ENCODE data around the gene LRP1B.
"Not testable (repeated sequence)": the region's sequence is repeated elsewhere in the genome, so short reads cannot be mapped to it uniquely, and the experiment has no call there.

LRP1B gene

DNA sequence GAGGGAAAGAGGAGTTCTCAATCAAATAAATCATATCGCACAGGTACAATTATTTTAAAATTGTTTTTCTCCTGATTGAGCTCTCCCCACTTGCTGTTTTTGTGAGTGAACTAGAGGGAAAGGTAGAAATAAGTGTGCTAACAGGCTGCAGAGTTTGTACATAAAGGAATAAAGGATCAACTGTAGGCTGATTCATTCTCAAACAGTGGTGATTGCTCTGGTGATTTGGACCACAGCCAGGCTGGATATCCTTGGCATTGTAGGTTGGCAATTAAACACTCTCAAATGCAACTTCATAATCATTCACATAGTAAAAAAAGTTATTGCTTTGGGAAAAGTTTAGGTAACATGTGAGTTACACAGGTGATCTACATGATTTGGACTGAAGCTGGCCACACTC, 29.8 kb downstream of the LRP1B start:
- DNase-seq (ENCODE audit: low read depth) = no peak

DNA sequence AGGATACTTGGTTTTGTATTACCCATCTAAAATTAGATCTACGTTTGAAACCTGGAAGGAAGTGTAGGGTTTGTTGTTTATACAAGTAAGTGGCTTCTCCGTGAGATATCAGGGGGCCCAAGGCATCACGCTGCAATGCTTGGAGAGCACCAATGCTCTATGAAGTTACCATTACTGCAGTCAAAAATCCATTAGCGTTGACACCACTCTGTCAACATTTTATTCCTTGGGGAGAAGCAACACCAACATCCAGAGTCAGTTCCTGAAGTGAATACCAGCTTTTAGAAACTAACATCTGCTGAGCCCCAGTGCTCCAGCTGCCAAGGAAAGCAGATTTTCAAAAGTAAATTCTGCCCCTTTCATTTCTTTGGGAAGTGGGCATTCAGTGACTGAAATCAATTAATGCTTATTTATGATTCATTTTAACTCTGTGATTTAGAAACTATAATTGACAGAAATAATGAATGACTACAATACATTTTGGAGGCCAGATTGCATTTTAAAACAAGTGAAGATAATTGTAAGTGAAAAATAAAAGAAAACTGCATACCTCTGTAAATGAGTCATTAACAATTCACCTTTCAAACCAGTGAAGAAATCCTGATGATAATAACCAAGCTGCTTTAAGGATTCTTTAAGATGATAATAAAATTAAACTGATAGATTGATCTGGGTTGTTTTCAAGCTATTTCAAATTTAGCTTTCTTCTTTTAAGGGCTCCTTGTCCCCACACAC, 30.5 kb downstream of the LRP1B start:
- DNase-seq (ENCODE audit: low read depth) = no peak

DNA sequence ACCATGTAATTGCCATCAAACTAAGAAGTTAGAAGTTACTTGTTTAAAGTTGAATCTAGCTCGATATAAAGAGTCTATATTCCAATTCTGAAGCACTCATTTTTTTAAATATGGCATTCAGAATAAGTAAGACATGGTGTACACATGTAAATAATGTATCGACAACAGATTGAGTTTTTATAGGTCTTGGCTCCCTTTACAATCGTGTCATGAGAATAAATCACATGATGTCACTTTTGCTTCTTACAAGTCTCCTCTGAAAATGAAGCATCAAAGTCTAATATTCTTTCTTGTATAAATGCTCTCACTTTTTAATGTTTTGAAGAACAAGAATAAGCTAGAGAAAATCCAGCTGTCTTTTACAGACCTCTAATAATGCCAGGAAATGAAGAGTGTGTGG, 33.1 kb downstream of the LRP1B start:
- DNase-seq (ENCODE audit: low read depth) = no peak

DNA sequence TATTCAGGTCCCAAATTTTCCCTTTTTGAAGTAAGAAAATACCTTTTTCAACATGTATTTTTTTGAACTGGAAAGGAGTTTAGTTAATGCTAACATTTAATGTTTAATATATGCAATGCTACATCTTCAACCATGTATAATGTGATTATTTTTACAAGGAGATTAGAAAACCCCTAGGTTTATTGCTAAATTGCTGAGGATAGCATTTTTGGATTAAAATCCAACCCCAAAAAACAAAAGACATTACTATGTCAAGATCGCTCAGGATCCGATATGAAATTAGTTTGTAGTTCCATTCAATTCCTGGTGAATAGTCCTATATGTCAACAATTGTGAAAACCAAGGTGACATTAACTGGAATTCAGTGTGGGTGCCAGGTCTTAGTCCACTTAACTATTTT, 35.2 kb downstream of the LRP1B start:
- no peak for DNase-seq (ENCODE audit: low read depth)

DNA sequence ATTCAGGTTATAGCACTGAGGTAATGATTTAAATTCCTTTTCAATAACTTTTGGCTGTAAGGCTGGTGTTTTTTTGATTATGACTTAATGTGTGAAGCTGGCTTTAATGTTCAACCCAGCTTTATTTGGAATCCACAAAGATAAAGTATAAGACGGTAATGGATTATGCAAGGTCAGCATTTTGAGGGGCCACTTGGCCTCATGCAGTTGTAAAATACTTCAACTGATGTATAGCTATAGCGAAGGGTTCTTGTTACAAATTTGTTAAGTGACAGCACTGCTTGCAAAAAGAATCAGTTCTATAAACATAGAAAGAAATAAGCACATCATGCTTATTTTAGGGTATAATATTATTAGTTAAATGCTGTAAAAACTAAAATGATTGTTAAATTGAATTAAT, 36.6 kb downstream of the LRP1B start:
- no peak for DNase-seq (ENCODE audit: low read depth)

DNA sequence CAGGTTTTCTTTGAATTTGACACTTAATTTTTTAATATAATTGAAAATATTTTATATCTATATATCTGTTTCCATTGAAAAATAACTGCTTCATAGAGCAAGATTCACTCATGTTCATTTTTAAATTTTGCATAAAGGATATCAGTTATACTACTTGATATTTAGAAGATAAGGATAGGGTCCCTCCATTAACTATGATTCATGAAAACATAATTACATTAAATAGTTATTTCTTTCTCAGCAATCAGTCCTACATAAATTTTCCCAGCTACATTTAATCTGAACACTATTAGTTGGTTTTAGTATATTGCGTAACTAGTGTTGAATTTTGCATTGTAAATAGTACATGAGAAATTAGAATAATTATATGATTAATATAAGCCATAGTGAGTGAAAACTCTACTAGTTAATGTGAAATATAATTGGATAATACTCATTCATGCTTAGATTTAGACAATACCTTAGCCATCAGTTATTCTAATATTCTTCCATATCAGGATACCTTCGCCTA, 42.7 kb downstream of the LRP1B start:
- DNase-seq (ENCODE audit: low read depth) = no peak

DNA sequence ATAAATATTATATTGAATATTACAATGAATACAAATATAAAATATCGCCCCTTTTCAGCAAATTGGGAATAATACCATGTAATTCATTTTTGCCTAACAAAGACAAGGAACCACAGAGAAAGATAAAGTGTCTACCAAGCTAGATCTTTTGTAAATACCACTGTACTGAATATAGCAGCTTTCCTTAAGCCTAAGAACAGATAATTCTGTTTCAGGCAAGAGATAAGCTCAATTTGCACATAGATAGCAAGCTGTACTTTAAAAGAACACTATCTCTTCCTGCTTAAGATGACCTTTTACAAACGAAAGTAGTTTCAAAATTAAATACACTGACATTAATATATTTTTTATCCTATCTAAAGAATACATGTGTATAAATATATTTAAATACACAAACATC, 43.2 kb downstream of the LRP1B start:
- DNase-seq (ENCODE audit: low read depth) = not testable (repeated sequence)

DNA sequence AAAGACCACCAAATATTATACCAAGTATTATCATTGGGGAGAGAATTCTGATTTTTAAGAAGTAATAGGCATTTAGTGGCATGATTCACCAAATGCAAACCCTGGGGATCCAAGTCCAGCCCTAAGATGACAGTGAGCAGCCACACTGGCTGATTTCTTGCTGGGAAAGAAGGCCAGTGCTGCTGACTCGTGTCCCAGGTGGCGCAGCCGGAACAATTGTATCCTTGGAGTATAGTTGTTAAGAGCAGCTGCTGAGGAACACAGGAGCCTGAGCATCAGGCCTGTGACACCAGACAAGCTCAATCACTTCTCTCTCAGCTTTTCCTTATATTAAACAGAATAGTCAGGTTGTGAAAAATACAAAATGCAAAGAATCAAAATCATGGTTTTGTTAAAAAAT, 48.4 kb downstream of the LRP1B start:
- no peak for DNase-seq (ENCODE audit: low read depth)

DNA sequence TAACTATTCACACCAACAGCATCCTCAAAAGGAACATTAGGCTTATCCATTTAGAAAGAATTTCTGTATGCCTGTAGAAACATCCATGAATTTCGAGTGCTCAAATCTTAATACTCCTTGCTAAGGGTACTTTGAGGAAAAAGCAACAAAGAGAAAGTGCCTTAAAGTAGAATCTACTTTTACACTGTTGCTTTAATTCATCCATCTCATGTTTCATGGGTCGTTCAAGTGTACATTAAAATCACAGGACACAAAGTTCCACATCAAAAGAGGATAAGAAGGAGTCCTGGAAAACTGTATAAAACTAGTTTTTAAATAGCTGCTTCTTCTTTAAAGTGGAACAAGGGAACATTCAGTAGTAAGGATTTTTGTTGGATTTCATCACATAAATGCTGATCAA, 54.5 kb downstream of the LRP1B start:
- no peak for DNase-seq (ENCODE audit: low read depth)

DNA sequence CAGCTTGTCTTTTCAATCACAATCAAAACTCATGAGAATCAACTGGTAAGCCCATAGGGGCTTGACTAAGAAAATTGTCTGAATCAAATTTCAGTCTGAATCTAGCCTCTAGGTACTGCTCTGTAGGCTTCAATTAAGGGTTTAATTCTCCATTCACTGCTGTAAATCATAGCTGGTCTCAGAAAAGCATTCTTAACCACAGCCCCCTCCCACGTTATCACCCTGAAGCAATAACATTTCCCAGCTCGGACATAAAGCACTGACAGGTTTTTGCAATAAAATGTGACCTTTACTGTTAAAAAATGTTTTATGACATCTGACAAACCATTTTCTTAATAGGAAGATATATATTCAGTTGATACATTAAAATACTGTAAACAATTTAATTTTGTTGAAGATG, 55.0 kb downstream of the LRP1B start:
- DNase-seq (ENCODE audit: low read depth) = no peak

DNA sequence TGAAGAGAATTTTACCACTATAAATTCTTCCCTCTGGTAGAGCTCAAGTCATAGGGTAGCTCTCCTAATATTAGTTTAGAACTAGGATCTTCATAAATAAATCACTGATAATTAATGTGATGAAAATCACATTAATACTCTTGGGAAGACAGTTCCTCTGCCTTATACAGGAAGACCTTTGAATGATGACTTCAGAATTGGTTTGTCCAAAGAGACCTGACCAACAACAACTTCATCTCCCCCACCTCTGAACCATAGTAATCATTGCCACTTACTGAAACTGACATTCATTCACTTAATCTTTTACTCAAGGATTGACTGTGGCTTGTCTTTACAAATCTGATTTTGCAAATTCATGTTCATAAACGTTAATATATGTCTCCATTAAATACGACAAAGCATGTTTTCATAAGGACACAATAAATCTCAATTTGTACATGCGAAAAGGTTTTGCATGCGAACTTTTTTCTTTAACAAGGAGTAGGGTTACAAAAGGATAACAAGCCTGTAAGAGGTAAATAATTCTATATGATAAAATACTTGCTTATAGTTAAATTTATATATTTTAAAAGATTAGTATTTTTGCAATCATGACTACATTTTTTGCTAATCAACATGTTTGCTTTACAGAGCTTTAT, 61.4 kb downstream of the LRP1B start:
- no peak for DNase-seq (ENCODE audit: low read depth)

DNA sequence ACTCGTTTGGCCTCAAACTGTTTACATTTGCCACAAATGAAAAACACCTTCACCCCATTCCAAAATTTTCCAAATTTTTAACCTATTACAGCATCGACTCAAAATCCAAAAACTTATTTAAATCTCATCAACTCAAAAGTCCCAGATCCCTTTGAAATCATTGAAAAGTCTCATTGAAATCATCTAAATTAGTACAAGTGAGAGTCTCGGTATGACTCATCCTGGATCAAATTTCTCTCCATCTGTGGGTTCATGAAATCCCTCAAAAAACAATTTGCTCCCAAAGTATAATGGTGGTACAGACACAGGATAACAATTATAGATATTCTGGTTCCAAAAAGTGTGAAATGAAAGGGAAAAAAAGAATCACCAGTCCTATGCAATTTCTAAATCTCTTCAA, 65.1 kb downstream of the LRP1B start:
- no peak for DNase-seq (ENCODE audit: low read depth)

DNA sequence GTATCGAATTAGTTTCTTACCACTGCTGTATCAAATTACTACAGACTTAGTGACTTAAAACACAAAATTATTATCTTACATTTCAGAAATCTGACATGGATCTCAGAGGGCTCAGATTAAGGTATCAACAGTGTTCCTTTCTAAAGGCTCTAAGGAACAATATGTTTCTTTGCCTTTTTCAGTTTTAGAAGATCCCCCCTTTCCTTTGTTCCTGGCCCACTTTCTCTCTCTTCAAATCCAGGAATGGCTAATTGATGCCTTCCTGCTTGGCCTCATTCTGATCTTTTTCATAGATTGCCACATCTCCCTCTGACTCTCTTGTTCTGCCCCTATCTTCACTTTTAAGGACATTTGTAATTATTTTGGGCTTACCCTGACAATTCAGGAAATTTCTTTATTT, 65.7 kb downstream of the LRP1B start:
- DNase-seq (ENCODE audit: low read depth) = no peak

DNA sequence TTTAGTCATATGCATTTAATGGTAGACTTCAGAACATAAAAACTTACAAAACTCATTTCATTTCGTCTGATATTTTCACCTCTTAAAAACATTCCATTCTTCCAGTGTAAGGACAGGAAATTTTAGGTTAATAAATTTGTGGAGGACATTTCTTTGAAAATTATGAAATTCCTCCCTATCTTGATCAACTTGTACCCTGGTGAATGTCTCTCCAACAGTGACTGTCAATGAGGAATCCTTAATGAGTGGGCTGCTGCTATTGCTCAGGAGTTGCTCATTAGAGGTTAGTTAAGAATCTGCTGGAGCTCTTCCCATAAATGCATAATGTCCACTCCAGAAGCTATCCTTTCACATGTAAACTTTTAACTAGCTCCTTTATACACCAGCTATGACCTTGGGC, 69.1 kb downstream of the LRP1B start:
- no peak for DNase-seq (ENCODE audit: low read depth)

DNA sequence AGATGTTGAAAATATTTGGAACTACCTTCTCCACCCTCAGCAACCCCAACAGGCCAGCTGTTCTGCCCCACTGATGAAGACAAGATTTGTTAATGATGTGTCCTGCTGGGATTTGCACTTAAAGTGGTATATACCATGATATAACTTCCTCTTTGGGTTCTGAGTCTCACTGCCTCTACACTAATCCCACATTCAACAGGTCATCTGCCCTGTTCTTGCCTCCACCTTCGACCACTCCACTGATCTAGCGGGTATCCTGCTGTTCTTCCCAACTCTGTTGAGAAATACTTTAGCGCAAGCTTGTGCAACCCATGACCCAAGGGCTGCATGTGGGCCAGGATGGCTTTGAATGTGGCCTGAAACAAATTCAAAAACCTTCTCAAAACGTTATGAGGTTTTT, 72.7 kb downstream of the LRP1B start:
- DNase-seq (ENCODE audit: low read depth) = no peak

DNA sequence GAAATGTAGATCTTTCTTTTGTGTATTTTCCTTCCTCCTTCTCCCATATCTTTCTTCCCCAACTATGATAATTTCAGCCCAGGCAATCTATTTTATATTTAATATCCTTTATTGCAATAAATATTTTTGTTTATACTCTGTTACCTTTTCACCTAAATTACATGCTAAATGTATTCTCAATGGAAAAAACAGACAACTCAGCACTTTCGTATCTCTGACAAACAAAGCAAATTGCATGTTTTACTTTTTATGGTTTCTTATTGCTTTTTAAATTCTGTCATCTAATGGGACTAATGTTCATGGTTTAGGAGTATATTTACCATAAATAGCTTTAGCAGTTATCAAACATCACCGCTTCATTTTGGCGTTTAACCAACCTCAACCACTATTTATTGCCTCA, 74.0 kb downstream of the LRP1B start:
- no peak for DNase-seq (ENCODE audit: low read depth)

DNA sequence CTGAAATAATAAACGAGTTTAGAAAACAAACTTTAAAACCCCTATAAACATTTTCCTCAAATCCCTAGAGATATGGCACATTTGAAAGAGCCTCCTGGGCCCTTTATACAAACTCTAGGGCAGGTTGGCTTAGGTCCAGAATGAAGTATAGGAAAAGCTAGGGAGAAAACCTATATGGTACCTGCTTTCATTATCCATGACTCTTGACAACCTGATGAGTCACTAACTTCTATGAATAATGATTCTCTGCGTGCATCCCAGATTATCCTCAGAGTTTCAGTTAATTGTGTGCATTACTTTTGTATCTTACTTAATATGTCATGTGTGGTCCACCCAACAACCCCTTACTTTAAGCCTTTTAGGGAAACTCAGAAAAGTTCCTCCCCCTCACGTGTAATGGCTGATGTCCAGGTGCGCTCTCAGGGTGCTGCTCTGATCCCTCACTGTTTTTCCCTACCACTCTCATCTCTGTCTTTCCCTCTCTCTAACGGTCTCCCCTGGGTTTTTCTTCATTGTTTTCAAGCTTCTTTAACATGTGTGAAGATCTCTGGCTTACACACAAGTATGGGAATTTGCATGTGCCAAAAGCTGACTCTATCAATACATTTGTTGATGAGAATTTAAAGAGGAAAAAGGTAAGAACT, 78.5 kb downstream of the LRP1B start:
- no peak for DNase-seq (ENCODE audit: low read depth)

DNA sequence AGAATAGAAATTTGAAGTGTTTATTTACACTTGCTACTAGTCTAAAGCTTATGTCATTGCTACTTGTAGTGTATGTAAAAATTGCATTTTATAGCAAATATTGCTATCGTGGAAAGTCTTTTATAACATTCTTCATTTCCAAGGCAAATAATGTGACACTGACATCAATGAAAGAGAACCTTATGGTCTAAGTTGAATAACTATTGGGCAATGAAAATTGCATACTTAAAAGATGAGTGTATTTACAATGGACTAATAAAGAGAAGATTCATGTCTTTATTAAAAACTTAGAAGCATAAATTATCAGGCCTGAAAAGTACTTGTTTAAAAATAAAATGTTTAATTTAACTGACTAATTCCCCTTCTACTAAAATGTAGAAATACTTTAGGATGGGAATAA, 82.2 kb downstream of the LRP1B start:
- no peak for DNase-seq (ENCODE audit: low read depth)

DNA sequence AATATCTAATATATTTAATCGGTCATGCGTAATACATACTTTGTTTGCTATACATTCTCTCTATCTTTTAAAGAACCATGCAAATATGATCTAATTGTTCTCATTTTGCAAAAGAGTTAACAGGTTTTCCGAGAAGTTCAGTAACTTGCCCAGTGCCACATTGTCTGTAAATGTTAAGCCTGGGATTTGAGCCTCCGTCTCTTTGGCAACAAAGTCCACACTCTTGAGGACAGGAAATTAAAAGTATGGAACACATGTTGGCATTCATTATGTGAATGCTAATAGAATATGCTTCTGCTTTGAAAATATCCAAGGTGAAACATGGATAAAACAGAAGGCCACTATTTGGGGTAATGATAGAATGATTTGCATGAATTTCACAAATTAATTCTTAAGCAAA, 85.2 kb downstream of the LRP1B start:
- no peak for DNase-seq (ENCODE audit: low read depth)

DNA sequence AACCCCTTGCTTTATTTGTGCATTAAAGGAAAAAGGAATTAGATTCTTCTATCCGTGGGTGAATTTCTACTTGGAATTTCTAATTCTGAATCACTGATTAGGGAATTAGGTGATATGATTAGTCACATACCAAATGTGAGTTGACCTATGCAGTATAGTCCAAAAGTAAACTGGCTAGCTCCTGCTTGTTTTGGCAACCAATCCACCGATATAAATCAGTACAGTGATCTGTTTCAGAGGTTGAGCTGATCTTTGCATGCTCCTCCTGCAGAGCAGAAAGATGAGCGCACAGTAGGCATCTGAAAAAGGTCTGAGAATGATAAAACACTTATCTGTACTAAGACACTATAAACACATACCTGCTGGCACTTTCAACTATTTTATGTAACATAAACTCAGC, 86.6 kb downstream of the LRP1B start:
- DNase-seq (ENCODE audit: low read depth) = no peak

DNA sequence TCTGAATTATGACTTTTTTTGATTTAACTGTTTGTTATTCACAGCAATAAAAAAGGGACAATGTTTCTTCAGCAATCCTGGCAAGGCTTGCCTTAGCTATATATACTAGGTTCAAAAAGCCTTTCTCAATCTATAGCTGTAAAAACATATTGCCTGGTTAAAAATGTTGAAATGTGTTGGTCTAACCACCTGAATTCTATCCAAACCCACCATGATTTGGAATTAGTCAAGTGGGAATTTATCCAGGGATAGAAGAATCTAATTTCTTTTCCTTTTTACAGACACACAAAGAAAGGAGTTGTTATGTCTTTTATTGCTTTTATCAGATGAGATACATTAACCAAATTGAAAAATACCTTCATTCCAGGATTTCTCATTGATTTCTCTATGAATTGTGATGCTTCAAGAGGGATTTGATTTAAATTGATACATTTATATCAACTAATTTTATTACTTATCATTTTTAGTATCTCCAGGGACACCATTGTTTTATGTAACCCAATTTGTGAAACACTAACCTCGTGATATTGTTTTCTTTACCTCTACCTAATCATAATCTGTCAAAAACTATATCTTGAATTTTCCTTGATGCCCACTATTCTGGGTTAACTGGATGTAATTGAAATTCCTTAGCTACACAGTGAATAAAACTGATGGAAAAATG, 88.1 kb downstream of the LRP1B start:
- no peak for DNase-seq (ENCODE audit: low read depth)

DNA sequence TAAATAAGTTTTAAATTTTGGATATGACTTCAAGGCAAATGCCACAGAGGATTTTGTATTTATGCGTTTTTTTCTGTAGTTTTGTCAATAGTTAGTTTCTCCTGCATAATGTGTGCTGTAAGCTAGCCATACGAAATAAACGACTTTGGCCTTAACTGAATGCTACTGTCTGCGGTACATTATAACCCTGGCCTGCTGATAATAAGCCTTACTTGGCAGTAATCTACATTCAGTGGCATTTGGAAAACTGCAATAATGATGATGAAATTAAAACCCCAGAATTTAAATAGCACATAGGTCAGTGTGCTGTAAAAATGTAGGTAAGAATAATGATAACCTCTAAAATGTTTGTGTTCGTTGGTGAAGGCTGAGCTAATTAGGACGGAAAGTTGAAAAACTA, 88.8 kb downstream of the LRP1B start:
- no peak for DNase-seq (ENCODE audit: low read depth)

DNA sequence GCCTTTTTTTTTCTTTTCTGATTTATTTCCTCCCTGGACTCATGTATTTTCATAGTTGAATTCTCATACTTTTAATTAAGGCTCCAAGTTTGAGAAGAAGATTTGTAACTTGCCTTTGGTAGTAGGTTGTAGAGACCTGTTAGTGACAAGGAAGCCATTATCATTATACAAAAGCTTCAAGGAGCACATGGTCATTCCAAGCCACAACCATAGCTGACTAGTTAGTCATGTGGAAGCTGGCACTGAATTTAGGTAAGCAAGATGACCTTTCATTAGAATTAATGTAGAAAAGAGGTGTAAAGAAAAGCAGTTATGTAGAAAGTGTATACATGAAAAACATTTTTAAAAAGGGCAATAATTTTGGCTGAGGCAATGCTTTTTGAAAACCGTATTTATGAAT, 89.7 kb downstream of the LRP1B start:
- DNase-seq (ENCODE audit: low read depth) = no peak

Measured in fibroblast of the conjunctiva (primary cell).